Keratinocyte (primary cell): ENCODE results near the gene CEACAM21. TPM values are rescaled to one million over a fixed set of nuclear protein-coding genes. Genes with fewer than 3 reads are reported as not detected.

Experiments used
- DNase-seq: peaks from one replicate; pipeline ENCODE4 v3.0.0-alpha.2; 2011; ENCODE audit warnings: low read depth, missing footprints, low spot score
- FAIRE-seq: peaks from 2 replicates; lab custom pipeline; 2011; peaks lifted over from hg19 to GRCh38; lab: Jason Lieb, UNC
- H2AFZ ChIP-seq: 2 replicates; pipeline ENCODE4 v1.6.0; 2012; ENCODE audit warnings: low read length, control low read depth, inconsistent platforms; ENCODE audit not compliant: control insufficient read depth
- H3K27ac ChIP-seq: 2 replicates; pipeline ENCODE4 v1.5.1; 2011; ENCODE audit warnings: low read length; ENCODE audit not compliant: control insufficient read depth, insufficient read depth
- H3K27me3 ChIP-seq: 3 replicates; pipeline ENCODE4 v1.6.0; 2011; ENCODE audit warnings: low read length; ENCODE audit not compliant: control insufficient read depth, insufficient read depth; ENCODE audit errors: extremely low read depth
- H3K36me3 ChIP-seq, 2 experiments: 2 replicates in 1 of 2; 3 replicates in 1 of 2; pipeline ENCODE4 v1.5.1; 2011; ENCODE audit warnings: low read length in 2 of 2, mild to moderate bottlenecking in 1 of 2; ENCODE audit not compliant: control insufficient read depth in 2 of 2, insufficient read depth in 2 of 2; ENCODE audit errors: extremely low read depth in 1 of 2
- H3K4me1 ChIP-seq: 3 replicates; pipeline ENCODE4 v1.5.1; 2011; ENCODE audit warnings: low read length; ENCODE audit not compliant: control insufficient read depth, insufficient read depth; ENCODE audit errors: extremely low read depth
- H3K4me2 ChIP-seq: 3 replicates; pipeline ENCODE4 v1.6.0; 2011; ENCODE audit warnings: low read depth, low read length; ENCODE audit not compliant: control insufficient read depth, insufficient read depth; ENCODE audit errors: extremely low read depth
- H3K4me3 ChIP-seq, 3 experiments: fragments of 200-600 bp in 1 of 3; sonication (generic) in 1 of 3; 2 replicates in 2 of 3; 3 replicates in 1 of 3; pipeline ENCODE4 v1.5.1; 2011 to 2016; ENCODE audit warnings: low read length in 3 of 3, mild to moderate bottlenecking in 3 of 3, control low read depth in 2 of 3, inconsistent platforms in 1 of 3, low read depth in 1 of 3, mixed read lengths in 1 of 3, mixed run types in 1 of 3, moderate library complexity in 1 of 3; ENCODE audit not compliant: control insufficient read depth in 2 of 3, insufficient read depth in 2 of 3; ENCODE audit errors: extremely low read depth in 1 of 3
- H3K79me2 ChIP-seq: 2 replicates; pipeline ENCODE4 v1.6.0; 2012; ENCODE audit warnings: low read length; ENCODE audit not compliant: control insufficient read depth, insufficient read depth
- H3K9ac ChIP-seq: 3 replicates; pipeline ENCODE4 v1.6.0; 2011; ENCODE audit warnings: low read length; ENCODE audit not compliant: control insufficient read depth, insufficient read depth; ENCODE audit errors: extremely low read depth
- H3K9me1 ChIP-seq: 3 replicates; pipeline ENCODE4 v1.6.0; 2011; ENCODE audit warnings: low read length; ENCODE audit not compliant: control insufficient read depth, insufficient read depth; ENCODE audit errors: extremely low read depth
- H3K9me3 ChIP-seq: 2 replicates; pipeline ENCODE4 v1.5.1; 2012; ENCODE audit warnings: low read depth, low read length; ENCODE audit not compliant: control insufficient read depth
- H4K20me1 ChIP-seq: 3 replicates; pipeline ENCODE4 v1.6.0; 2011; ENCODE audit warnings: low read length; ENCODE audit not compliant: control insufficient read depth, insufficient read depth; ENCODE audit errors: extremely low read depth
- EZH2 ChIP-seq: IDR thresholded peaks from one replicate; pipeline ENCODE4 v1.6.1; 2012; ENCODE audit warnings: inconsistent platforms, mild to moderate bottlenecking, low read length, moderate library complexity
- dilution Hi-C: fragments of 300-500 bp; cut with MboI; formaldehyde crosslinking; loops from one replicate; pipeline ENCODE4 v1.7.0; 2020; ENCODE audit warnings: low sequenced_read_pairs; ENCODE audit not compliant: extremely low pct_ligation_motif_present
- polyA plus RNA-seq, 5 experiments: library from polyadenylated mRNA; depleted of rRNA in 3 of 5; stranded (reverse) in 3 of 5; stranded (forward) in 1 of 5; unstranded in 1 of 5; fragments of >200 nt; gene quantifications; 1 replicate in 1 of 5; 2 replicates in 3 of 5; 3 replicates in 1 of 5; pipeline versions ENCODE4 v1.2.1 to v1.2.3, GENCODE V29; 2011 to 2012; ENCODE audit warnings: missing spikeins in 2 of 5, low read depth in 1 of 5, low replicate concordance in 1 of 5
- TF ChIP-seq, protein P1 (sequence below), 3 experiments: IDR thresholded peaks in 1 of 3; conservative IDR thresholded peaks in 1 of 3; optimal IDR thresholded peaks in 1 of 3; 2 replicates in 2 of 3; 3 replicates in 1 of 3; pipeline versions ENCODE3 to v1.5.1; 2011; ENCODE audit warnings: low read length in 3 of 3, mild to moderate bottlenecking in 3 of 3, moderate library complexity in 2 of 3, control low read depth in 1 of 3, inconsistent platforms in 1 of 3; ENCODE audit not compliant: insufficient read depth in 2 of 3; ENCODE audit errors: extremely low read depth in 1 of 3

CEACAM21 gene
- polyA plus RNA-seq, 1 donor (not counting 4 experiments of a cell fraction or from before 2014, with no cell fraction given), result not detected

- Histone ChIP-seq H3K9me1 (no peaks in the 10 kb centered on the region), H3K4me1 (no peaks in the 10 kb centered on the region), H3K27me3 (peaks cover 6% of the 10 kb centered on the region), H2AFZ (no peak overlapping the region), H3K9ac (no peak overlapping the region), H3K4me3 (no peak overlapping the region), H3K79me2 (no peaks in the 10 kb centered on the region), H3K9me3 (no peaks in the 10 kb centered on the region), H4K20me1 (no peaks in the 10 kb centered on the region), H3K36me3 (no peaks in the 10 kb centered on the region), H3K27ac (no peak overlapping the region), H3K4me2 (no peak overlapping the region)
- FAIRE-seq (no peak), DNase-seq (no peak)
- dilution Hi-C loops, result no loop called here
- TF ChIP-seq, protein P1, sequence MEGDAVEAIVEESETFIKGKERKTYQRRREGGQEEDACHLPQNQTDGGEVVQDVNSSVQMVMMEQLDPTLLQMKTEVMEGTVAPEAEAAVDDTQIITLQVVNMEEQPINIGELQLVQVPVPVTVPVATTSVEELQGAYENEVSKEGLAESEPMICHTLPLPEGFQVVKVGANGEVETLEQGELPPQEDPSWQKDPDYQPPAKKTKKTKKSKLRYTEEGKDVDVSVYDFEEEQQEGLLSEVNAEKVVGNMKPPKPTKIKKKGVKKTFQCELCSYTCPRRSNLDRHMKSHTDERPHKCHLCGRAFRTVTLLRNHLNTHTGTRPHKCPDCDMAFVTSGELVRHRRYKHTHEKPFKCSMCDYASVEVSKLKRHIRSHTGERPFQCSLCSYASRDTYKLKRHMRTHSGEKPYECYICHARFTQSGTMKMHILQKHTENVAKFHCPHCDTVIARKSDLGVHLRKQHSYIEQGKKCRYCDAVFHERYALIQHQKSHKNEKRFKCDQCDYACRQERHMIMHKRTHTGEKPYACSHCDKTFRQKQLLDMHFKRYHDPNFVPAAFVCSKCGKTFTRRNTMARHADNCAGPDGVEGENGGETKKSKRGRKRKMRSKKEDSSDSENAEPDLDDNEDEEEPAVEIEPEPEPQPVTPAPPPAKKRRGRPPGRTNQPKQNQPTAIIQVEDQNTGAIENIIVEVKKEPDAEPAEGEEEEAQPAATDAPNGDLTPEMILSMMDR (optimal IDR thresholded peaks at IDR 0.05 in 1 of 3, IDR thresholded peaks at IDR 0.05 in 1 of 3, conservative IDR thresholded peaks at IDR 0.05 in 1 of 3; ENCODE audit: extremely low read depth in 1 of 3, insufficient read depth in 2 of 3, low read length in 3 of 3), result no peak
- TF ChIP-seq EZH2, result no peak
Observed at GRCh38 chr19:41542622-41543021, 33.3 kb upstream of the CEACAM21 start.

- Histone ChIP-seq H3K9me1 (no peaks in the 10 kb centered on the region), H2AFZ (no peak overlapping the region), H3K27ac (no peak overlapping the region), H3K4me3 (no peak overlapping the region), H3K4me1 (no peaks in the 10 kb centered on the region), H4K20me1 (no peaks in the 10 kb centered on the region), H3K79me2 (no peaks in the 10 kb centered on the region), H3K27me3 (peaks cover 10% of the 10 kb centered on the region), H3K9me3 (no peaks in the 10 kb centered on the region), H3K4me2 (no peak overlapping the region), H3K36me3 (no peaks in the 10 kb centered on the region), H3K9ac (no peak overlapping the region)
- FAIRE-seq, result no peak
- no peak for DNase-seq
- TF ChIP-seq, protein P1 (optimal IDR thresholded peaks at IDR 0.05 in 1 of 3, IDR thresholded peaks at IDR 0.05 in 1 of 3, conservative IDR thresholded peaks at IDR 0.05 in 1 of 3; ENCODE audit: extremely low read depth in 1 of 3, insufficient read depth in 2 of 3, low read length in 3 of 3), result no peak
- no peak for TF ChIP-seq EZH2
- dilution Hi-C loops, result no loop called here
Observed at GRCh38 chr19:41543582-41543981, 32.4 kb upstream of the CEACAM21 start.
